HL-60 (cell line): Measurements from ENCODE around the gene ANKS1B.

Experiments
- CTCF ChIP-seq: IDR thresholded peaks from one replicate; pipeline ENCODE4 v1.5.1; 2011; ENCODE audit warnings: low read length, control low read depth, inconsistent platforms; ENCODE audit not compliant: insufficient read depth
- POLR2AphosphoS5 ChIP-seq: IDR thresholded peaks from 2 replicates; pipeline ENCODE4 v1.6.1; 2012; ENCODE audit warnings: low read depth
- SPI1 ChIP-seq: IDR thresholded peaks from 2 replicates; pipeline ENCODE4 v1.6.1; 2012; ENCODE audit warnings: low read depth, mild to moderate bottlenecking, borderline replicate concordance
- TF ChIP-seq, protein P1 (sequence below): IDR thresholded peaks from 2 replicates; pipeline ENCODE4 v1.6.1; 2012; ENCODE audit warnings: low read depth; ENCODE audit not compliant: insufficient replicate concordance

DNA sequence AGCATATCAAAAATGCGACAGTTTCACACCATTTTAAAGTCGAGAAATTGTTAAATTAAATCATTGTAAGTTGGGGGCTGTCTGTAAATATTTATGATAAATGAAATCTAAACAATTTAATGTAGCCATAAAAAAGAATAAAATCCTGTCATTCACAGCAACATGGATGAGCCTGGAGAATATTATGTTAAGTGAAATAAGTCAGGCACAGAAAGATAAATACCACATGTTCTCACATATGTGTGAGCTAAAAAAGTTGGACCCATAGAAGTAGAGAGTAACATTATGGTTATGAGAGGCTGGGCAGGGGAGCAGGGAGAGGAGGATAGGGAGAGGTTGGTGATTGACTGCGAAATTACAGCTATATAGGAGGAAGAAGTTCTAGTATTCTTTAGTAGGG is 201.3 kb downstream of the ANKS1B start:
- TF ChIP-seq CTCF (no peak), SPI1 (no peak), POLR2AphosphoS5 (no peak)
- TF ChIP-seq, protein P1, sequence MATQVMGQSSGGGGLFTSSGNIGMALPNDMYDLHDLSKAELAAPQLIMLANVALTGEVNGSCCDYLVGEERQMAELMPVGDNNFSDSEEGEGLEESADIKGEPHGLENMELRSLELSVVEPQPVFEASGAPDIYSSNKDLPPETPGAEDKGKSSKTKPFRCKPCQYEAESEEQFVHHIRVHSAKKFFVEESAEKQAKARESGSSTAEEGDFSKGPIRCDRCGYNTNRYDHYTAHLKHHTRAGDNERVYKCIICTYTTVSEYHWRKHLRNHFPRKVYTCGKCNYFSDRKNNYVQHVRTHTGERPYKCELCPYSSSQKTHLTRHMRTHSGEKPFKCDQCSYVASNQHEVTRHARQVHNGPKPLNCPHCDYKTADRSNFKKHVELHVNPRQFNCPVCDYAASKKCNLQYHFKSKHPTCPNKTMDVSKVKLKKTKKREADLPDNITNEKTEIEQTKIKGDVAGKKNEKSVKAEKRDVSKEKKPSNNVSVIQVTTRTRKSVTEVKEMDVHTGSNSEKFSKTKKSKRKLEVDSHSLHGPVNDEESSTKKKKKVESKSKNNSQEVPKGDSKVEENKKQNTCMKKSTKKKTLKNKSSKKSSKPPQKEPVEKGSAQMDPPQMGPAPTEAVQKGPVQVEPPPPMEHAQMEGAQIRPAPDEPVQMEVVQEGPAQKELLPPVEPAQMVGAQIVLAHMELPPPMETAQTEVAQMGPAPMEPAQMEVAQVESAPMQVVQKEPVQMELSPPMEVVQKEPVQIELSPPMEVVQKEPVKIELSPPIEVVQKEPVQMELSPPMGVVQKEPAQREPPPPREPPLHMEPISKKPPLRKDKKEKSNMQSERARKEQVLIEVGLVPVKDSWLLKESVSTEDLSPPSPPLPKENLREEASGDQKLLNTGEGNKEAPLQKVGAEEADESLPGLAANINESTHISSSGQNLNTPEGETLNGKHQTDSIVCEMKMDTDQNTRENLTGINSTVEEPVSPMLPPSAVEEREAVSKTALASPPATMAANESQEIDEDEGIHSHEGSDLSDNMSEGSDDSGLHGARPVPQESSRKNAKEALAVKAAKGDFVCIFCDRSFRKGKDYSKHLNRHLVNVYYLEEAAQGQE, result no peak
